ENCODE data around the gene GPT2.
"Not testable (repeated sequence)": the region's sequence is repeated elsewhere in the genome, so short reads cannot be mapped to it uniquely, and the experiment has no call there.

Gene GPT2

DNA sequence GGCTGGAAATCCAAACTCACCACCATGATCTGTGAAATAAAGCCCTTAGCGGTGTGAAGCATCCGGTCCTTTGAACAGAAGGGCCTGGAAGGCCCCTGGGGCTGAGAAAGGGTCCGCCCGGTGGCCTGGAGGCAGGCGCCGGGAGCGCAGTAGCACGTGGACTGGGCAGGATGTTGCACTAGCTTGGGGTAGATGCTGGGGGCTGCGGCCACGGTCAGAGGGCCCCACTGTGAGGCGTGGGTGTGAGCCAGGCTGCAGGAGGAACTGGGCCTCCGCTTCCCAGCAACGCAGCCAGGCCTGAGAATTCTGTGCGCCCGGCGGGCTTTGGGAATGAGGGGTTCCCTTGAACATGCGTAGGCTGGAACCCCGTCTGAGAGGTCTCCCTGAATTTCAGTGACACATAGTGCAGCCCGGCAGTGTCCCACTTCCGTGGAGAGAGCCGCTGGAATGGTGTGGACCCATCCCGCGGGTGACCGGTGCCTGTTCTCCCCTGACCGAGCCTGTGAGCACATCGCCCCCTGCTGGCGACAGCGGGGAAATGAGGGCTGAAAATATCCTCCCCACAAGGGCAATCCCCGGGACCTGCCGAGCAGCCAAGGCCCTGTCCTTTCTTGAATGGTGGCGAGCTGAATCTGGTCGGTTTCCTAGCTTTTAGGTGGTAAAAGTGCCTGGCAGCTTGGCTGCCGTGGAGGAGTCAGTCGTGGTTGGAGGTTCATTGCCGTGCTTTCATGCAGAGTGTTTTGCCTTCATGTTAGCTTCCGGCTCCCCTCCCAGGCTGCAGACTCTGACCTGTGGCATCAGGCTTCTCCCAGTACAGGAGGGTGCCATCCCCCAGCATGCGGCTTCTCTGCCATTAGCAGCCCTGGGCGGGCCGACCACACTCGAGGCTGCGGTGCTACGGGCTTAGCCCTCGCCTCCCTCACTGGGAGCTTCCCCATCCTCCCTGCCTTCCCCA, 45.5 kb downstream of the GPT2 start:
- in situ Hi-C loops (cut with MboI; ENCODE audit: low sequenced_read_pairs) = no loop called here
- peaks cover 40% of the 10 kb centered on the region for H3K36me3 ChIP-seq (replicated peaks)
- no peaks in the 10 kb centered on the region for H3K27me3 ChIP-seq (ENCODE audit: low read depth)
- peak; percentile 28 to 83 for DNase-seq (ENCODE audit: low spot score in 2 of 2)
- no peaks in the 10 kb centered on the region for H3K4me1 ChIP-seq
- no peak overlapping the region for H3K4me3 ChIP-seq
- H3K9me3 ChIP-seq = no peaks in the 10 kb centered on the region

DNA sequence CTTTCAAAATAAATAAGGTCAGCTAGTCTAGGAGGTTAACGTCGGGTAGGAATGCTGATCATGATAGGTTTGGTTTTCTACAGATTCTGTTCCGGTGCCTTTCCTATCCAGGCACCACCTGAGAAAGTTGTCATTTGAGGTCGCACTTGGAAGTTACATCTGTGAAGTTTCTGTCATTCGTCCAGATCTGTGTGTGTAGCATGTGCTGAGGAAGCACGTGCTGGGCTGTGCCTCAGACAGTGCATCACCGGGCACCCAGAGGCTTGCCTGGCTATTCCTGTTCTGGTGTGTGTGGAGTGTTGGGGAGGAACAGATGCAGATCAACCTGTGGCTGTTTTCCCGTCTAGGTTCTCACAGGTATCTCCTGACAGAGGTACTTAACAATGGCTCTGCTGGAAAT, 46.7 kb downstream of the GPT2 start:
- H3K4me3 ChIP-seq = no peak overlapping the region
- peaks cover 35% of the 10 kb centered on the region for H3K36me3 ChIP-seq (replicated peaks)
- H3K4me1 ChIP-seq = no peaks in the 10 kb centered on the region
- no peaks in the 10 kb centered on the region for H3K9me3 ChIP-seq
- DNase-seq (ENCODE audit: low spot score in 2 of 2) = no peak
- in situ Hi-C loops (cut with MboI; ENCODE audit: low sequenced_read_pairs) = no loop called here
- H3K27me3 ChIP-seq (ENCODE audit: low read depth) = no peaks in the 10 kb centered on the region

DNA sequence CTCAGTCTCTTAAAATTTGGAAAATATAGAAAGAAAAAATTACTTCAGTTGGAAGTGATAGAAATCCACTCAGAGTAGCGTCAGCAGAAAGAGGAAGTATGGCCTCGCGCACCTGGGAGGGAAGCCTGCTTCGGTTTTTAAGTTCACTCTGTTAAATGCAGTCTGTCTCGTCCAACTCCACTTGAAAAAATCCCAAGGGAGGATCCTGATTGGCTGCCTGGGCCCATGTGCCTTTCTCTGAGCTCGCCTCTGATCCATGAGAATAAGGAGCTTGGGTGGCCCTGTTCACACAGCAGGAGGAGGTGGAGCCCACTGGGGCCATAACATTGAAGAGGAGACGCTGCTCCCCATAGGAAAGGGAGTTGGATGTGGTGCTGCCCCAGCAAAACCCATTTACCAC, 48.6 kb downstream of the GPT2 start:
- Histone ChIP-seq H3K36me3 (replicated peaks) (peaks cover 23% of the 10 kb centered on the region), H3K4me3 (no peak overlapping the region), H3K4me1 (no peaks in the 10 kb centered on the region), H3K27me3 (ENCODE audit: low read depth) (no peaks in the 10 kb centered on the region), H3K9me3 (no peaks in the 10 kb centered on the region)
- DNase-seq (ENCODE audit: low spot score in 2 of 2) = peak in 1 of 2 experiments; percentile 53
- in situ Hi-C loops (cut with MboI; ENCODE audit: low sequenced_read_pairs) = no loop called here

DNA sequence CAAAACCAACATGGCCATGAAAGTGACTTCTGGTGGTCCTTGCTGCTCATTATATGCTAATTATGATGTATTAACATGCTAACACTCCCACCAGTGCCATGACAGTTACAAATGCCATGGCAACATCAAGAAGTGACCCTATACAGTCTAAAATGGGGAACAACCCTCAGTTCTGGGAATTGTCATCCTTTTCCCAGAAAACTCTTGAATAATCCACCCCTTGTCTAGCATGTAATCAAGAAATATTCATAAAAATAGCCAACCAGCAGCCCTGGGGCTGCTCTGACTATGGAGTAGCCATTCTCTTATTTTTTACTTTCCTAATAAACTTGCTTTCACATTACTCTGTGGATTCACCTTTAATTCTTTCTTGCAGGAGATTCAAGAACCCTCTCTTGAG, 53.4 kb downstream of the GPT2 start:
- no peaks in the 10 kb centered on the region for H3K9me3 ChIP-seq
- DNase-seq (ENCODE audit: low spot score in 2 of 2) = no peak
- H3K4me1 ChIP-seq = no peaks in the 10 kb centered on the region
- no peak overlapping the region for H3K4me3 ChIP-seq
- in situ Hi-C loops (cut with MboI; ENCODE audit: low sequenced_read_pairs) = no loop called here
- H3K36me3 ChIP-seq (replicated peaks) = no peaks in the 10 kb centered on the region
- H3K27me3 ChIP-seq (ENCODE audit: low read depth) = no peaks in the 10 kb centered on the region

DNA sequence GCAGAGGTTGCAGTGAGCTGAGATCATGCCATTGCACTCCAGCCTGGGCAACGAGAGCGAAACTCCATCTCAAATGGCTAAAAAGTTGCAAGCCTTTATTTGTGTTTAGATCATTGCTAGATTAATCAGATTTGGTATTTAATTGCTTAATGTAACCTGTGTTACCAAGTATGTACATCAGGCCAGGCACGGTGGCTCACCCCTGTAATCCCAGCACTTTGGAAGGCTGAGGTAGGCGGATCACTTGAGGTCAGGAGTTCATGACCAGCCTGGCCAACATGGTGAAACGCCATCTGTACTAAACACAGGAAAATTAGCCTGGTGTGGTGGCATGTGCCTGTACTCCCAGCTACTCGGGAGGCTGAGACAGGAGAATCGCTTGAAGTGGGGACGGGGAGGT, 60.6 kb downstream of the GPT2 start:
- not testable (repeated sequence) for DNase-seq (ENCODE audit: low spot score in 2 of 2); H3K36me3 ChIP-seq (replicated peaks); H3K4me1 ChIP-seq; H3K27me3 ChIP-seq (ENCODE audit: low read depth); H3K4me3 ChIP-seq; H3K9me3 ChIP-seq
- in situ Hi-C loops (cut with MboI; ENCODE audit: low sequenced_read_pairs) = loop anchor here (5.0 kb wide), 1 partner anchor 1218 kb away; no protein-coding TSS in a partner anchor

DNA sequence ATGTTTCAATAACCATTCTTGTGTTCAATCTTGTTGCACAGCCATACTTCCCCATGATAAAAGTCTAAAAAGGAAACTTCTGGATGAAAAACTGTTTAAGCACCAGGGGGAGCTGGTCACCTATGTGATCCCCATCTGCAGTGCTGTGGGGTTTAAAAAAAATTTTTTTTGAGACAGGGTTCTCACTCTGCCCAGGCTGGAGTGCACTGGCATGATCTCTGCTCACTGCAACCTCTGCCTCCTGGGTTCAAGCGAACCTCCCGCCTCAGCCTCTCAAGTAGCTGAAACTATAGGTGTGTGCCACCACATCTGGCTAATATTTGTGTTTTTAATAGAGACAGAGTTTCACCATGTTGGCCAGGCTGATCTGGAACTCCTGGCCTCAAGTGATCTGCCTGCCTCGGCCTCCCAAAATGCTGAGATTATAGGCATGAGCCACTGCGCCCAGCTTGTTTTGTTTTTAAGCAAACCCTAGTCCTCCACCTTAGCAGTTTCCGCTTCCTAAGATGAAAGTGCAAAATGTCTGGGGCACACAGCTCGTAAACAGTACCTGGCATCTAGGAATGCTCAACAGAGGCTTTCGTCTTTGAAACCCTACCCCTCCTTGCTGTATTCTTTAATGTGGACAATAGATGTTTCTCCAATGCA, 63.9 kb downstream of the GPT2 start:
- in situ Hi-C loops (cut with MboI; ENCODE audit: low sequenced_read_pairs) = loop anchor here (5.0 kb wide), 1 partner anchor 1214 kb away; no protein-coding TSS in a partner anchor
- no peak overlapping the region for H3K4me3 ChIP-seq
- H3K4me1 ChIP-seq = no peaks in the 10 kb centered on the region
- no peaks in the 10 kb centered on the region for H3K9me3 ChIP-seq
- peak; percentile 58 to 62 for DNase-seq (ENCODE audit: low spot score in 2 of 2)
- no peaks in the 10 kb centered on the region for H3K27me3 ChIP-seq (ENCODE audit: low read depth)
- no peaks in the 10 kb centered on the region for H3K36me3 ChIP-seq (replicated peaks)

DNA sequence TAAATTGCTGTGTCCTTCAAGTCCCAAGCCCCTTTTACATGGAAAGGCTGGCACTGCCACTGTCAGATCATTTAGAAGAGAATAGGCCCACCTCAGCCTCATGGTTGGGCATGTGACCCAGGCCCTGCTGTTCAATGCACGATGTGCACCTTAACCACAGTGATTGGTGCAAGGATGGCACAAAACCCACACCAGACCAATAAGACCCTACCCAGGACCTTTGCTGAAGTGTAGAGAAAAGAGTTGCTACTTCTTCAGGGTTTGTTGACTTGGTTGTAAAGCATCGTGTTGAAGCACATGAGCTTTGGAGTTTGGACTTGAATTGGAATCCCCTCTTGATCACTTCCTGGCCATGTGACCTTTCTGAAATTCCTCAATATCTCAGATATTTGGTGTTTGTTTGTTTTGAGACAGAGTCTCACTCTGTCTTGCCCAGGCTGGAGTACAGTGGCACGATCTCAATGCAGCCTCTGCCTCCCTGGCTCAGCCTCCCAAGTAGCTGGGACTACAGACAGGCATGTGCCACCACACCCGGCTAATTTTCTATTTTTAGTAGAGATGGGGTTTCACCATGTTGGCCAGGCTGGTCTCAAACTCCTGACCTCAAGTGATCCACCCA, 64.5 kb downstream of the GPT2 start:
- no peaks in the 10 kb centered on the region for H3K4me1 ChIP-seq
- no peak overlapping the region for H3K4me3 ChIP-seq
- no peaks in the 10 kb centered on the region for H3K9me3 ChIP-seq
- DNase-seq (ENCODE audit: low spot score in 2 of 2) = no peak
- no peaks in the 10 kb centered on the region for H3K27me3 ChIP-seq (ENCODE audit: low read depth)
- H3K36me3 ChIP-seq (replicated peaks) = no peaks in the 10 kb centered on the region
- in situ Hi-C loops (cut with MboI; ENCODE audit: low sequenced_read_pairs) = loop anchor here (5.0 kb wide), 1 partner anchor 1214 kb away; no protein-coding TSS in a partner anchor

DNA sequence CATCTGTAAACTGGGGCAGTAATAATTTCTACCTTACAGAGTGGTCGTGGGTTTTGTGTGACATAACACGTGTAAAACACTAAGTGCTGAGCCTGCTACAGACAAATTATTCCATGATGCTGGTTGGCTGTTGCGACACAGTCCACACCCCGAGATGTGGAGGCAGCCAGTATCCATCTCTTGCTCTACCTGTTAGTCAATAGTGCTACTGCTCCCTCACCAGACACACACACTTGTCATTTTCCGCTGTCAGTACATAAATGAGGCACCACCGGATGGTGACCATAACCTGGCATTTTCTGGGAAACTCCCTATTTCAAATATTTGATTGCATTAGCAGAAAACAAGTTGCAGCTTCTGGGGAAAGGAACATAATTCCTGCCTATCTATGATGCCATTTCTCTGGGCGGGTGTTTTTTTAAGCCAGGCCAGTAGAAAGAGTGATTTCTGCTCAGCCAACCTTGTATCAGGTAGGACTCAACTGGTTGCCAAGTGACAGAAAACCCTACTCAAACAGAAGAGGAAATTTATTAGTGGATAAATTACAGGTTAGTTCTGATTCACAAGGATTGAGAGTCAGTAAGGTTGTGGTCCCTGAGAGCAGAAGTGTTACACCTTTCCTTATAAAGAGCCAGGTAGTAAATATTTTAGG, 65.2 kb downstream of the GPT2 start:
- DNase-seq (ENCODE audit: low spot score in 2 of 2) = no peak
- H3K27me3 ChIP-seq (ENCODE audit: low read depth) = no peaks in the 10 kb centered on the region
- no peaks in the 10 kb centered on the region for H3K4me1 ChIP-seq
- peaks cover 3% of the 10 kb centered on the region; the same call in 1 of the 2 replicates for H3K36me3 ChIP-seq (replicated peaks)
- no peaks in the 10 kb centered on the region for H3K9me3 ChIP-seq
- in situ Hi-C loops (cut with MboI; ENCODE audit: low sequenced_read_pairs) = loop anchor here (5.0 kb wide), 1 partner anchor 1213 kb away; no protein-coding TSS in a partner anchor
- H3K4me3 ChIP-seq = no peak overlapping the region

DNA sequence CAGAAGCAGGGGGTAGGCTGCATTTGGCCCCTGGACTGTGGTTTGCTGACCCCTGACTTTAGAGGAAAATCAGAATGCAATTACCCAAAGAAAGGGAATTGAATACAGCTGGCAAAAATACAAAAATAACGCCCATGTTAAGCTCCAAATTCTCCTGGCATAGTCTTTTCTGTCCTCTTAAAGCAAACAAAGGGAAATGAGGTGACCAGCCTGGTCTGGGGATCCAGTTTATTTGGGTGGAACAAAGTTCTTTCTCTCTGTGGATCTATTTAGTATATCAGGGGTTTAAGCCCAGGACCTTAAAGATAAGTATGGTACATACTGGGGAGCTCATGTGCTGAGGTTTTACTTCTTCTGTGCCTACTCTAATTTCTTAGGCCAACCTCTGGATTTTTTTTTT, 65.8 kb downstream of the GPT2 start:
- in situ Hi-C loops (cut with MboI; ENCODE audit: low sequenced_read_pairs) = no loop called here
- DNase-seq (ENCODE audit: low spot score in 2 of 2) = no peak
- no peak overlapping the region for H3K4me3 ChIP-seq
- H3K36me3 ChIP-seq (replicated peaks) = peaks cover 9% of the 10 kb centered on the region
- no peaks in the 10 kb centered on the region for H3K4me1 ChIP-seq
- H3K9me3 ChIP-seq = no peaks in the 10 kb centered on the region
- no peaks in the 10 kb centered on the region for H3K27me3 ChIP-seq (ENCODE audit: low read depth)

DNA sequence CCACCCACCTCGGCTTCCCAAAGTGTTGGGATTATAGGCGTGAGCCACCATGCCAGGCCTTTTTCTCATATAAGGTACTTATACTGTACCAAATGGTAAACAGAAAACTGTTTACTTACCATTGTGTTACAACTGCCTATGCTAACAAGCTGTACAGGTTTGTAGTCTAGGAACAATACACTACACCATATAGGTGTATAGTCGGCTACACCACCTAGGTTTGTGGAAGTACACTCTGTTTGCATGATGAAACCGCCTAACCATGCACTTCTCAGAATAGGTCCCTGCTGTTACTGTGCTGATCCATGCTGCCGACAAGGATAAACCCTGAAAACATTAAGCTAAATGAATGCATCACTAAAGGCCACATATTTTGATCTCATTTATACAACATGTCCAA, 70.4 kb downstream of the GPT2 start:
- Histone ChIP-seq H3K4me3 (no peak overlapping the region), H3K9me3 (no peaks in the 10 kb centered on the region), H3K27me3 (ENCODE audit: low read depth) (no peaks in the 10 kb centered on the region), H3K4me1 (peaks cover 6% of the 10 kb centered on the region), H3K36me3 (replicated peaks) (peaks cover 51% of the 10 kb centered on the region)
- DNase-seq (ENCODE audit: low spot score in 2 of 2) = no peak
- in situ Hi-C loops (cut with MboI; ENCODE audit: low sequenced_read_pairs) = no loop called here

DNA sequence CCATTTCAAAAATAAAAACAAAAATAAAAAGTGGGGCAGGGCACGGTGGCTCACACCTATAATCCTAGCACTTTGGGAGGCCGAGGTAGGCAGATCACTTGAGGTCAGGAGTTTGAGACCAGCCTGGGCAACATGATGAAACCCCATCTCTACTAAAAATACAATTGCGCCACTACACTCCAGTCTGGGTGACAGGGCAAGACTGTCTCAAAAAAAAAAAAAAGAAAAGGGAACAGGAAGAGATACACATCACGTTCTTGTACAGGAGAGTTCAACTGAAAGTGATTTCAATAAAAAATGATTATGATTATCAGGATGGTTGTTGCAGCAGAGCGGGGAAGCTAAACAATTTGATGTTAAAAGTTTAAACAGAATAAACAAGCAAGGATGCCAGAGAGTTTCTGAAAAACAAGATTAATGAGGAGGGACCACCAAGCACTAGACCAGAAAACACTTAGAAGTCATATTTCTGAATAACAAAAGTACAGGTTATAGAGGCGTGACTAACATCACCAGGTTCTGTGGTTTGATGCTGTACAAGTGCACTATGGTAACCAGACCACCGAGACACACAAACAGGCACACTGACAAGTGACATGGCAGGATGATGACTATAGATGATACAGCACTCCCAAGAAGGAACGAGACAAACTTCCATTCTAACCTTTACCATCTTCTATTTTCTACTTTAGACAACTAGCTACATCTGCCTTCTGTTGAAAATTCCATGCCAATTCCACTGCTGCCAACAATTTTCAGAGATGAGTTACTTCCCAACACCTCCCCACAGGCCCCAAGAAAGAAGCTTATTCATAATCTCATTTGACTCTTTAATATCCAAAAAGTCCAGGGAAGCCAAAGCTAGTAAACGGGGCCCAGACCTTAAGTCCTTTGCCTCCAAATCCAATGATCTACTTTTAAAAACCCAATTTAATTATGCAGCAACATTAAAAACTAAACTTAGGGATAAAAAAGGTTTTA, 77.5 kb downstream of the GPT2 start:
- Histone ChIP-seq H3K4me3 (no peak overlapping the region), H3K36me3 (replicated peaks) (peaks cover 93% of the 10 kb centered on the region), H3K9me3 (no peaks in the 10 kb centered on the region), H3K27me3 (ENCODE audit: low read depth) (no peaks in the 10 kb centered on the region), H3K4me1 (peaks cover 20% of the 10 kb centered on the region)
- in situ Hi-C loops (cut with MboI; ENCODE audit: low sequenced_read_pairs) = no loop called here
- DNase-seq (ENCODE audit: low spot score in 2 of 2) = no peak

DNA sequence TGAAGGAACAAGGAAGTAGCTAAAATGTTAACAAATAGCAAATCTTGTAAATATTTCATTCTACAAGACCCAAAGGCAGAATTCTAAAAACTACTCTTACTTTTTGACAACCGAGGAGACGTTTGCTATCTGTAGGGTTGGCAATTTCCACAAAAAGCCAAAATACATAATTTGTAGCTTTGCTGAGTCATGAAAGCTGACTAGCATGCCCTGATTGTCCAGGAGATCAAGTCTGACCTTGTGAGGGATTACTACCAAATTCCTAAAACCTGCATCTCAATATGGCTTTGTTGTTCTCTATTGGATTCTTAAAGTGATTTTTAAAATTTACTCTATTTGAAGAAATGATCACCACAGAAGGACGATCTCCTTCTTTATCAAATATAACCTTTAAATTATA, 78.5 kb downstream of the GPT2 start:
- peak in 1 of 2 experiments; percentile 24 for DNase-seq (ENCODE audit: low spot score in 2 of 2)
- H3K4me3 ChIP-seq = no peak overlapping the region
- H3K9me3 ChIP-seq = no peaks in the 10 kb centered on the region
- H3K36me3 ChIP-seq (replicated peaks) = peaks cover 93% of the 10 kb centered on the region
- H3K4me1 ChIP-seq = peaks cover 16% of the 10 kb centered on the region
- no peaks in the 10 kb centered on the region for H3K27me3 ChIP-seq (ENCODE audit: low read depth)
- in situ Hi-C loops (cut with MboI; ENCODE audit: low sequenced_read_pairs) = no loop called here

DNA sequence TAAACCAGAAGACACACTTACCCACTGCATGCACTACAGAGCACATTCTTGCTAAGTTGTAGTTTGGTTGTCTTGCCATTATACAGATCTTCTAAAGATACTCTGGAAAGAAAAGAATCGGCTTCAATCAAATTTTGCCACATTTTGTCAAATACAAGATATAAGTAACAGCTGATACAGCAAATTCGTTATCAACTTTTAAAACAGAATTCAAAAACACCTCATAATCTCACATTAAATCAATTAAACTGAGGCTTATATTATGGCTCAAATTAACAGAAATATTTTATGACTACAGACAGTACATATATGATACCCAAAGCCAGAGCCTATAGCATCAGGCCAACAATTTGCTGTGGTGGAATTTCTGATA, 83.9 kb downstream of the GPT2 start:
- Histone ChIP-seq H3K4me3 (no peak overlapping the region), H3K36me3 (replicated peaks) (peaks cover 77% of the 10 kb centered on the region), H3K4me1 (peaks cover 31% of the 10 kb centered on the region), H3K27me3 (ENCODE audit: low read depth) (no peaks in the 10 kb centered on the region), H3K9me3 (no peaks in the 10 kb centered on the region)
- in situ Hi-C loops (cut with MboI; ENCODE audit: low sequenced_read_pairs) = no loop called here
- no peak for DNase-seq (ENCODE audit: low spot score in 2 of 2)

All from HAP-1 (cell line).